ENCODE data around the gene VMO1.

- TF ChIP-seq CTCF (IDR thresholded peaks at IDR 0.05; ENCODE audit: low read length): no peak
- no peak for TF ChIP-seq EZH2 (IDR thresholded peaks at IDR 0.05; ENCODE audit: borderline replicate concordance, low read length)
Measured at GRCh38 chr17:4742133-4742532, 44.0 kb downstream of the VMO1 start.

All from OCI-LY1 (cell line).